Mesendoderm (in vitro differentiated cells): Measurements from ENCODE around the gene CLSTN2.

Experiments
- DNase-seq: peaks from one replicate; pipeline ENCODE4 v3.0.0; 2013
- H2AK5ac ChIP-seq: 2 replicates; pipeline ENCODE4 v1.6.1; 2013; ENCODE audit warnings: low read length, inconsistent platforms
- H2BK120ac ChIP-seq: 2 replicates; pipeline ENCODE4 v1.6.1; 2013; ENCODE audit warnings: low read depth, mild to moderate bottlenecking, low read length, moderate library complexity, mixed read lengths
- H2BK15ac ChIP-seq: replicated peaks from 2 replicates; pipeline ENCODE4 v1.6.1; 2013; ENCODE audit warnings: low read depth, mild to moderate bottlenecking, moderate library complexity
- H2BK5ac ChIP-seq: 2 replicates; pipeline ENCODE4 v1.6.1; 2013; ENCODE audit warnings: low read length, inconsistent platforms
- H3K18ac ChIP-seq: 2 replicates; pipeline ENCODE4 v1.6.1; 2013; ENCODE audit warnings: mild to moderate bottlenecking, low read length, mixed read lengths
- H3K23ac ChIP-seq: one replicate; pipeline ENCODE4 v1.6.1; 2013; ENCODE audit warnings: low read length
- H3K27ac ChIP-seq: 2 replicates; pipeline ENCODE4 v1.5.1; 2013; ENCODE audit warnings: low read depth, mild to moderate bottlenecking, inconsistent platforms, low read length, moderate library complexity
- H3K27me3 ChIP-seq: 2 replicates; pipeline ENCODE4 v1.6.1; 2013; ENCODE audit warnings: low read length, control low read depth, mild to moderate bottlenecking, inconsistent platforms; ENCODE audit not compliant: insufficient read depth, poor library complexity
- H3K36me3 ChIP-seq: 2 replicates; pipeline ENCODE4 v1.6.1; 2013; ENCODE audit warnings: low read length, inconsistent platforms; ENCODE audit not compliant: control insufficient read depth, insufficient read depth
- H3K4ac ChIP-seq: one replicate; pipeline ENCODE4 v1.6.1; 2013; ENCODE audit warnings: low read depth, mild to moderate bottlenecking, low read length, moderate library complexity
- H3K4me1 ChIP-seq: 2 replicates; pipeline ENCODE4 v1.6.1; 2013; ENCODE audit warnings: low read depth, low read length, inconsistent platforms; ENCODE audit not compliant: control insufficient read depth
- H3K4me2 ChIP-seq: 2 replicates; pipeline ENCODE4 v1.6.1; 2013; ENCODE audit warnings: low read length
- H3K4me3 ChIP-seq: 2 replicates; pipeline ENCODE4 v1.5.1; 2013; ENCODE audit warnings: mild to moderate bottlenecking, low read length
- H3K56ac ChIP-seq: one replicate; pipeline ENCODE4 v1.6.1; 2013; ENCODE audit warnings: low read length
- H3K79me1 ChIP-seq: 2 replicates; pipeline ENCODE4 v1.6.1; 2013; ENCODE audit warnings: low read length, inconsistent platforms
- H3K79me2 ChIP-seq: 2 replicates; pipeline ENCODE4 v1.6.1; 2013; ENCODE audit warnings: mild to moderate bottlenecking, low read length; ENCODE audit not compliant: control insufficient read depth, insufficient read depth
- H3K9ac ChIP-seq: 2 replicates; pipeline ENCODE4 v1.6.1; 2013; ENCODE audit warnings: low read length, inconsistent platforms
- H4K5ac ChIP-seq: one replicate; pipeline ENCODE4 v1.6.1; 2013; ENCODE audit warnings: low read length
- H4K8ac ChIP-seq: one replicate; pipeline ENCODE4 v1.6.1; 2013; ENCODE audit warnings: low read depth, mild to moderate bottlenecking, control low read depth, low read length, moderate library complexity
- WGBS: extraction: QIAGEN DNeasy Blood & Tissue Kit; methylation state at CpG from one replicate; pipeline ENCODE4 v1.1.7; 2013; ENCODE audit warnings: low lambda C conversion rate, missing lambda C conversion rate; ENCODE audit not compliant: insufficient coverage; ENCODE audit errors: extremely low coverage; 5-methylcytosine and 5-hydroxymethylcytosine counted together

The CLSTN2 gene

GRCh38 chr3:140236836-140237501 lies 302.0 kb downstream of the CLSTN2 start:
- H3K36me3 ChIP-seq, result no peaks in the 10 kb centered on the region
- H3K9ac ChIP-seq, result no peak overlapping the region
- no peak for DNase-seq
- H2BK15ac ChIP-seq, result no peak overlapping the region
- H3K56ac ChIP-seq, result no peak overlapping the region
- no peaks in the 10 kb centered on the region for H3K79me2 ChIP-seq
- no peaks in the 10 kb centered on the region for H3K79me1 ChIP-seq
- no peak overlapping the region for H4K5ac ChIP-seq
- no peaks in the 10 kb centered on the region for H3K27me3 ChIP-seq
- H3K27ac ChIP-seq, result no peak overlapping the region
- no peaks in the 10 kb centered on the region for H3K4me1 ChIP-seq
- no peak overlapping the region for H3K23ac ChIP-seq
- no peak overlapping the region for H2BK120ac ChIP-seq
- H2AK5ac ChIP-seq, result no peak overlapping the region
- H3K4me3 ChIP-seq, result no peak overlapping the region
- no peak overlapping the region for H3K18ac ChIP-seq
- no CpG with 5 or more reads among the region's 5 CpGs for WGBS
- no peak overlapping the region for H4K8ac ChIP-seq
- no peak overlapping the region for H3K4me2 ChIP-seq
- no peak overlapping the region for H2BK5ac ChIP-seq
- no peak overlapping the region for H3K4ac ChIP-seq

GRCh38 chr3:140238646-140239314 lies 303.8 kb downstream of the CLSTN2 start:
- Histone ChIP-seq H3K79me1 (no peaks in the 10 kb centered on the region), H3K36me3 (no peaks in the 10 kb centered on the region), H3K27me3 (no peaks in the 10 kb centered on the region), H2BK120ac (no peak overlapping the region), H4K5ac (no peak overlapping the region), H3K79me2 (no peaks in the 10 kb centered on the region), H2BK5ac (no peak overlapping the region), H3K9ac (no peak overlapping the region), H3K23ac (no peak overlapping the region), H2BK15ac (no peak overlapping the region), H3K4me1 (no peaks in the 10 kb centered on the region), H3K18ac (no peak overlapping the region), H3K56ac (no peak overlapping the region), H3K4ac (no peak overlapping the region), H3K4me3 (no peak overlapping the region), H2AK5ac (no peak overlapping the region), H3K27ac (no peak overlapping the region), H3K4me2 (no peak overlapping the region), H4K8ac (no peak overlapping the region)
- WGBS, result no CpG with 5 or more reads among the region's 2 CpGs
- DNase-seq, result no peak

- Histone ChIP-seq H3K56ac (no peak overlapping the region), H2BK5ac (no peak overlapping the region)
- no CpG with 5 or more reads among the region's 5 CpGs for WGBS
Observed at GRCh38 chr3:140242818-140243276, 307.9 kb downstream of the CLSTN2 start.

GRCh38 chr3:140243575-140243974 lies 308.6 kb downstream of the CLSTN2 start:
- Histone ChIP-seq H3K79me2 (no peaks in the 10 kb centered on the region), H3K4me2 (no peak overlapping the region), H3K27ac (no peak overlapping the region), H3K9ac (no peak overlapping the region), H3K56ac (no peak overlapping the region), H4K5ac (no peak overlapping the region), H4K8ac (no peak overlapping the region), H3K36me3 (no peaks in the 10 kb centered on the region), H3K4me1 (peaks cover 4% of the 10 kb centered on the region), H3K23ac (no peak overlapping the region), H3K4ac (no peak overlapping the region), H3K27me3 (no peaks in the 10 kb centered on the region), H3K79me1 (no peaks in the 10 kb centered on the region), H3K18ac (no peak overlapping the region), H2BK5ac (no peak overlapping the region), H2BK120ac (no peak overlapping the region), H2AK5ac (no peak overlapping the region), H2BK15ac (no peak overlapping the region), H3K4me3 (no peak overlapping the region)
- no peak for DNase-seq
- no CpG with 5 or more reads among the region's 1 CpG for WGBS

More at GRCh38 chr3:140242818-140243276, 307.9 kb downstream of the CLSTN2 start:
- H4K8ac ChIP-seq, result no peak overlapping the region
- no peak overlapping the region for H4K5ac ChIP-seq
- H3K79me1 ChIP-seq, result no peaks in the 10 kb centered on the region
- H3K18ac ChIP-seq, result no peak overlapping the region
- H3K4me3 ChIP-seq, result no peak overlapping the region
- H3K4me1 ChIP-seq, result peaks cover 4% of the 10 kb centered on the region
- H3K36me3 ChIP-seq, result no peaks in the 10 kb centered on the region
- no peaks in the 10 kb centered on the region for H3K79me2 ChIP-seq
- H2AK5ac ChIP-seq, result no peak overlapping the region
- H3K27me3 ChIP-seq, result no peaks in the 10 kb centered on the region
- H3K27ac ChIP-seq, result no peak overlapping the region
- H3K4me2 ChIP-seq, result no peak overlapping the region
- H3K4ac ChIP-seq, result no peak overlapping the region
- no peak overlapping the region for H2BK120ac ChIP-seq
- H2BK15ac ChIP-seq, result no peak overlapping the region
- no peak overlapping the region for H3K9ac ChIP-seq
- no peak for DNase-seq
- H3K23ac ChIP-seq, result no peak overlapping the region

GRCh38 chr3:140244893-140245292 lies 309.9 kb downstream of the CLSTN2 start:
- no peak overlapping the region for H2BK5ac ChIP-seq
- no peak overlapping the region for H2AK5ac ChIP-seq
- no peaks in the 10 kb centered on the region for H3K79me2 ChIP-seq
- H3K79me1 ChIP-seq, result no peaks in the 10 kb centered on the region
- H3K27me3 ChIP-seq, result no peaks in the 10 kb centered on the region
- no peak overlapping the region for H3K4me2 ChIP-seq
- H3K27ac ChIP-seq, result no peak overlapping the region
- H3K36me3 ChIP-seq, result no peaks in the 10 kb centered on the region
- WGBS, result no CpG with 5 or more reads among the region's 5 CpGs
- peaks cover 4% of the 10 kb centered on the region for H3K4me1 ChIP-seq
- H4K8ac ChIP-seq, result no peak overlapping the region
- H3K18ac ChIP-seq, result no peak overlapping the region
- no peak overlapping the region for H2BK120ac ChIP-seq
- no peak overlapping the region for H3K23ac ChIP-seq
- DNase-seq, result peak; percentile 80
- no peak overlapping the region for H3K4me3 ChIP-seq
- H2BK15ac ChIP-seq, result no peak overlapping the region
- no peak overlapping the region for H3K9ac ChIP-seq
- no peak overlapping the region for H4K5ac ChIP-seq
- H3K4ac ChIP-seq, result no peak overlapping the region
- H3K56ac ChIP-seq, result no peak overlapping the region
